SK-N-SH treated with all-trans-retinoic acid at 6 μM for 48 hours (cell line): ENCODE measurements around the gene CFAP45.
A peak's percentile ranks its signal among the peaks of the same experiment; 100 is the strongest.

ENCODE experiments used
- ATAC-seq: fragments of 200-7000 bp; cut with Tn5 transposase; 3 replicates; pipeline ENCODE4 v1.9.1; 2020; ENCODE audit warnings: mild to moderate bottlenecking, moderate library complexity
- ARNTL ChIP-seq: fragments of 450-650 bp; formaldehyde crosslinking; IDR thresholded peaks from 2 replicates; pipeline ENCODE4 v1.5.0; 2020; ENCODE audit warnings: low read depth, mild to moderate bottlenecking, moderate library complexity, borderline replicate concordance
- BACH2 ChIP-seq: fragments of 250-450 bp; sonication (Bioruptor Pico); IDR thresholded peaks from 2 replicates; pipeline ENCODE4 v1.9.0; 2021; ENCODE audit warnings: mild to moderate bottlenecking, borderline replicate concordance
- CSDC2 ChIP-seq: fragments of 250-450 bp; sonication (Bioruptor Pico); IDR thresholded peaks from 2 replicates; pipeline ENCODE4 v1.5.0; 2020; ENCODE audit warnings: mild to moderate bottlenecking, moderate library complexity
- CSRNP3 ChIP-seq: fragments of 250-450 bp; sonication (Bioruptor Pico); IDR thresholded peaks from 2 replicates; pipeline ENCODE4 v1.5.1; 2021; ENCODE audit warnings: mild to moderate bottlenecking, moderate library complexity
- ESRRG ChIP-seq: fragments of 250-450 bp; sonication (Bioruptor Pico); IDR thresholded peaks from 2 replicates; pipeline ENCODE4 v1.6.1; 2021; ENCODE audit warnings: mild to moderate bottlenecking
- GLIS3 ChIP-seq: fragments of 250-450 bp; sonication (Bioruptor Pico); IDR thresholded peaks from 2 replicates; pipeline ENCODE4 v1.5.0; 2020; ENCODE audit warnings: mild to moderate bottlenecking, moderate library complexity
- ISL1 ChIP-seq: fragments of 250-450 bp; sonication (Bioruptor Pico); IDR thresholded peaks from 2 replicates; pipeline ENCODE4 v2.1.2; 2022; ENCODE audit warnings: mild to moderate bottlenecking, moderate library complexity
- OSR1 ChIP-seq: fragments of 250-450 bp; sonication (Bioruptor Pico); IDR thresholded peaks from 2 replicates; pipeline ENCODE4 v1.8.0; 2022; ENCODE audit warnings: moderate library complexity, mild to moderate bottlenecking, inconsistent platforms
- PPARA ChIP-seq: fragments of 250-450 bp; sonication (Bioruptor Pico); IDR thresholded peaks from 2 replicates; pipeline ENCODE4 v1.5.0; 2020; ENCODE audit warnings: mild to moderate bottlenecking, borderline replicate concordance
- RARB ChIP-seq: fragments of 250-450 bp; sonication (Bioruptor Pico); IDR thresholded peaks from 2 replicates; pipeline ENCODE4 v1.8.0; 2021; ENCODE audit warnings: mild to moderate bottlenecking, moderate library complexity
- SNAI2 ChIP-seq: fragments of 250-450 bp; sonication (Bioruptor Pico); IDR thresholded peaks from 2 replicates; pipeline ENCODE4 v1.5.0; 2020; ENCODE audit warnings: mild to moderate bottlenecking, moderate library complexity
- TCF4 ChIP-seq: fragments of 250-450 bp; sonication (Bioruptor Pico); IDR thresholded peaks from 2 replicates; pipeline ENCODE4 v1.8.0; 2021; ENCODE audit warnings: mild to moderate bottlenecking, moderate library complexity, borderline replicate concordance
- TOX ChIP-seq: fragments of 250-450 bp; sonication (Bioruptor Pico); IDR thresholded peaks from 2 replicates; pipeline ENCODE4 v1.8.0; 2021; ENCODE audit warnings: mild to moderate bottlenecking, moderate library complexity, borderline replicate concordance
- ZC3H10 ChIP-seq: fragments of 250-450 bp; sonication (Bioruptor Pico); IDR thresholded peaks from 2 replicates; pipeline ENCODE4 v1.5.1; 2021; ENCODE audit warnings: mild to moderate bottlenecking, moderate library complexity
- ZFP30 ChIP-seq: fragments of 450-650 bp; formaldehyde crosslinking; IDR thresholded peaks from 2 replicates; pipeline ENCODE4 v1.5.0; 2022; ENCODE audit warnings: mild to moderate bottlenecking, moderate library complexity
- ZNF565 ChIP-seq: fragments of 450-650 bp; formaldehyde crosslinking; conservative IDR thresholded peaks from 2 replicates; pipeline ENCODE4 v1.5.0; 2020; ENCODE audit warnings: low read depth, mild to moderate bottlenecking, moderate library complexity
- ZNF70 ChIP-seq: fragments of 450-650 bp; formaldehyde crosslinking; IDR thresholded peaks from 2 replicates; pipeline ENCODE4 v1.5.0; 2020; ENCODE audit warnings: mild to moderate bottlenecking, moderate library complexity
- ZNF8 ChIP-seq: fragments of 450-650 bp; formaldehyde crosslinking; IDR thresholded peaks from 2 replicates; pipeline ENCODE4 v1.5.0; 2020; ENCODE audit warnings: mild to moderate bottlenecking, moderate library complexity
- TF ChIP-seq, protein P1 (sequence below): fragments of 250-450 bp; sonication (Bioruptor Pico); IDR thresholded peaks from 2 replicates; pipeline ENCODE4 v1.8.0; 2021; ENCODE audit warnings: low read depth, mild to moderate bottlenecking, moderate library complexity, borderline replicate concordance
- TF ChIP-seq, protein P2 (sequence below): fragments of 250-450 bp; sonication (Bioruptor Pico); IDR thresholded peaks from 2 replicates; pipeline ENCODE4 v1.5.1; 2020; ENCODE audit warnings: low read depth, mild to moderate bottlenecking, moderate library complexity
- TF ChIP-seq, protein P3 (sequence below): fragments of 250-450 bp; sonication (Bioruptor Pico); IDR thresholded peaks from 2 replicates; pipeline ENCODE4 v1.5.0; 2020; ENCODE audit warnings: mild to moderate bottlenecking, moderate library complexity

CFAP45 gene

DNA sequence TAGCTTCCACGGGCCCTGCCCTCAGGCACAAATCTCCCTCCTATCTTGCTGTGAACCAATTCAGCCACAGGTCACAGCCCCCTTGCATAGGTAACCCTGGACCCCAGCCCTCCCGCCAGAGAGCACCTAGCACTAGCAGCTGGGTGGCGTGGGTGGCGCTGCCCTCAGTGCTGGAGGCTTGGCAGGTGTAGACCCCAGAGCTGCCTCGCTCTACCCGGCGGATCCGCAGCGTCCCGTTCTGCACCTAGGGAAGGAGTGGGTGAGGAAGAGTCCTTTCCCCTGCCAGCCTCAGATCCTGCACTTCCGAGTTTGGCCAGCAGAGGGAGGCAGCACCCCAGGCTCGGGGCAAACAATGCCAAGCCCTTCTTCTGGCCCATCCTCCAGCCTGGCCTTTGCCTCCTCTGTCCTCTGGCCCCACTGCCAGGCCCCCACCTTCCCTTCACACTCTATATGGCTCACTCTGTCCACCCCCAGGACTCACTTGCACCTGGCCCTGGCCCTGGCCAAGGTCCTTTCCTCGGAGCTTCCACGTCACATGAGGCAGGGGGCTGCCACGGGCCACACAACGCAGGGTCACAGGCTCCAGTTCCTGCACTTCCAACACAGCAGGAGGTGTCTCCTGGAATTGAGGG is 36.4 kb upstream of the CFAP45 start:
- TF ChIP-seq ZNF8 (CRISPR knock-in tag), result no peak
- peak; percentile 88 for ATAC-seq

GRCh38 chr1:159935719-159936272 is 35.8 kb upstream of the CFAP45 start:
- peak; percentile 11; the same call in 1 of the 3 replicates for ATAC-seq
- TF ChIP-seq ISL1 (CRISPR knock-in tag), result no peak
- TF ChIP-seq RARB, result no peak

DNA sequence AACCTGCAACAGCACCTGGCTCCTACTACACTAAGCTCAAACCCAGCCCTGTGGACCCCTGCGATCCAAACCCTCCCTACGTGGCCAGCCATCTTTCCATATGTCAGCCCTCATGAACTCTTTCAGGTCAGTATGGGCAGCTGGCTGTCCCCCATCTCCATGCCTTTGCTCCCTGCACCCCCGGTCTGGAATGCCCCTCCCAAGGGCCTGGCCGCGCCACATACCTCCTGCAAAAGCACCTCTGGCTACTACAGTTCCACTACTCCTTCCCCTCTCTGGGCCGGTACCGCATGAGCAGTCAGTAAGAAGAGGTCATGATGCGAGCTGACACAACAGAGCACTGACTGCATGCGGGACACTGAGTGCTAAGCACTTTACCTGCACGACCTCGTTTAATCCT is 35.3 kb upstream of the CFAP45 start:
- ATAC-seq, result no peak
- no peak for TF ChIP-seq CSDC2 (CRISPR knock-in tag)
- no peak for TF ChIP-seq OSR1 (CRISPR knock-in tag)
- no peak for TF ChIP-seq ARNTL (CRISPR knock-in tag)
- no peak for TF ChIP-seq ZNF70
- TF ChIP-seq ISL1 (CRISPR knock-in tag), result no peak
- TF ChIP-seq ESRRG, result no peak
- TF ChIP-seq TCF4 (CRISPR knock-in tag), result no peak
- no peak for TF ChIP-seq ZNF565 (CRISPR knock-in tag)
- no peak for TF ChIP-seq BACH2 (CRISPR knock-in tag)
- TF ChIP-seq, protein P1, sequence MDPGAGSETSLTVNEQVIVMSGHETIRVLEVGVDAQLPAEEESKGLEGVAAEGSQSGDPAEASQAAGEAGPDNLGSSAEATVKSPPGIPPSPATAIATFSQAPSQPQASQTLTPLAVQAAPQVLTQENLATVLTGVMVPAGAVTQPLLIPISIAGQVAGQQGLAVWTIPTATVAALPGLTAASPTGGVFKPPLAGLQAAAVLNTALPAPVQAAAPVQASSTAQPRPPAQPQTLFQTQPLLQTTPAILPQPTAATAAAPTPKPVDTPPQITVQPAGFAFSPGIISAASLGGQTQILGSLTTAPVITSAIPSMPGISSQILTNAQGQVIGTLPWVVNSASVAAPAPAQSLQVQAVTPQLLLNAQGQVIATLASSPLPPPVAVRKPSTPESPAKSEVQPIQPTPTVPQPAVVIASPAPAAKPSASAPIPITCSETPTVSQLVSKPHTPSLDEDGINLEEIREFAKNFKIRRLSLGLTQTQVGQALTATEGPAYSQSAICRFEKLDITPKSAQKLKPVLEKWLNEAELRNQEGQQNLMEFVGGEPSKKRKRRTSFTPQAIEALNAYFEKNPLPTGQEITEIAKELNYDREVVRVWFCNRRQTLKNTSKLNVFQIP (CRISPR knock-in tag), result no peak
- no peak for TF ChIP-seq RARB
- TF ChIP-seq CSRNP3 (CRISPR knock-in tag), result no peak
- TF ChIP-seq ZFP30 (CRISPR knock-in tag), result no peak
- TF ChIP-seq, protein P2, sequence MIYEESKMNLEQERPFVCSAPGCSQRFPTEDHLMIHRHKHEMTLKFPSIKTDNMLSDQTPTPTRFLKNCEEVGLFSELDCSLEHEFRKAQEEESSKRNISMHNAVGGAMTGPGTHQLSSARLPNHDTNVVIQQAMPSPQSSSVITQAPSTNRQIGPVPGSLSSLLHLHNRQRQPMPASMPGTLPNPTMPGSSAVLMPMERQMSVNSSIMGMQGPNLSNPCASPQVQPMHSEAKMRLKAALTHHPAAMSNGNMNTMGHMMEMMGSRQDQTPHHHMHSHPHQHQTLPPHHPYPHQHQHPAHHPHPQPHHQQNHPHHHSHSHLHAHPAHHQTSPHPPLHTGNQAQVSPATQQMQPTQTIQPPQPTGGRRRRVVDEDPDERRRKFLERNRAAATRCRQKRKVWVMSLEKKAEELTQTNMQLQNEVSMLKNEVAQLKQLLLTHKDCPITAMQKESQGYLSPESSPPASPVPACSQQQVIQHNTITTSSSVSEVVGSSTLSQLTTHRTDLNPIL (CRISPR knock-in tag), result no peak

- TF ChIP-seq RARB, result no peak
- TF ChIP-seq ESRRG, result no peak
- no peak for TF ChIP-seq ZNF70
- ATAC-seq, result no peak
Measured at GRCh38 chr1:159934136-159935039, 34.4 kb upstream of the CFAP45 start.

- no peak for ATAC-seq
Measured at GRCh38 chr1:159933347-159933746, 33.4 kb upstream of the CFAP45 start.

More at GRCh38 chr1:159933347-159933746, 33.4 kb upstream of the CFAP45 start:
- TF ChIP-seq TCF4 (CRISPR knock-in tag), result no peak
- TF ChIP-seq GLIS3, result no peak
- TF ChIP-seq PPARA (CRISPR knock-in tag), result no peak
- no peak for TF ChIP-seq ZC3H10 (CRISPR knock-in tag)
- TF ChIP-seq, protein P3, sequence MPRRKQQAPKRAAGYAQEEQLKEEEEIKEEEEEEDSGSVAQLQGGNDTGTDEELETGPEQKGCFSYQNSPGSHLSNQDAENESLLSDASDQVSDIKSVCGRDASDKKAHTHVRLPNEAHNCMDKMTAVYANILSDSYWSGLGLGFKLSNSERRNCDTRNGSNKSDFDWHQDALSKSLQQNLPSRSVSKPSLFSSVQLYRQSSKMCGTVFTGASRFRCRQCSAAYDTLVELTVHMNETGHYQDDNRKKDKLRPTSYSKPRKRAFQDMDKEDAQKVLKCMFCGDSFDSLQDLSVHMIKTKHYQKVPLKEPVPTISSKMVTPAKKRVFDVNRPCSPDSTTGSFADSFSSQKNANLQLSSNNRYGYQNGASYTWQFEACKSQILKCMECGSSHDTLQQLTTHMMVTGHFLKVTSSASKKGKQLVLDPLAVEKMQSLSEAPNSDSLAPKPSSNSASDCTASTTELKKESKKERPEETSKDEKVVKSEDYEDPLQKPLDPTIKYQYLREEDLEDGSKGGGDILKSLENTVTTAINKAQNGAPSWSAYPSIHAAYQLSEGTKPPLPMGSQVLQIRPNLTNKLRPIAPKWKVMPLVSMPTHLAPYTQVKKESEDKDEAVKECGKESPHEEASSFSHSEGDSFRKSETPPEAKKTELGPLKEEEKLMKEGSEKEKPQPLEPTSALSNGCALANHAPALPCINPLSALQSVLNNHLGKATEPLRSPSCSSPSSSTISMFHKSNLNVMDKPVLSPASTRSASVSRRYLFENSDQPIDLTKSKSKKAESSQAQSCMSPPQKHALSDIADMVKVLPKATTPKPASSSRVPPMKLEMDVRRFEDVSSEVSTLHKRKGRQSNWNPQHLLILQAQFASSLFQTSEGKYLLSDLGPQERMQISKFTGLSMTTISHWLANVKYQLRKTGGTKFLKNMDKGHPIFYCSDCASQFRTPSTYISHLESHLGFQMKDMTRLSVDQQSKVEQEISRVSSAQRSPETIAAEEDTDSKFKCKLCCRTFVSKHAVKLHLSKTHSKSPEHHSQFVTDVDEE, result no peak
- no peak for TF ChIP-seq ZNF70
- no peak for TF ChIP-seq TOX (CRISPR knock-in tag)
- no peak for TF ChIP-seq RARB
- TF ChIP-seq ZNF565 (CRISPR knock-in tag), result no peak
- TF ChIP-seq, protein P2 (CRISPR knock-in tag), result no peak
- TF ChIP-seq CSDC2 (CRISPR knock-in tag), result no peak
- no peak for TF ChIP-seq ZFP30 (CRISPR knock-in tag)
- TF ChIP-seq BACH2 (CRISPR knock-in tag), result no peak
- no peak for TF ChIP-seq SNAI2 (CRISPR knock-in tag)
- TF ChIP-seq ESRRG, result no peak
- TF ChIP-seq ARNTL (CRISPR knock-in tag), result no peak
- no peak for TF ChIP-seq ISL1 (CRISPR knock-in tag)
- TF ChIP-seq, all 23 proteins: peak for 0
